ENCODE data around the gene PDF. TPM values are rescaled to one million over a fixed set of nuclear protein-coding genes. Genes with fewer than 3 reads are reported as not detected.
"Not testable (repeated sequence)": the region's sequence is repeated elsewhere in the genome, so short reads cannot be mapped to it uniquely, and the experiment has no call there.

The PDF gene
- 3.1 TPM for total RNA-seq (ENCODE audit: insufficient read depth, low replicate concordance)

DNA sequence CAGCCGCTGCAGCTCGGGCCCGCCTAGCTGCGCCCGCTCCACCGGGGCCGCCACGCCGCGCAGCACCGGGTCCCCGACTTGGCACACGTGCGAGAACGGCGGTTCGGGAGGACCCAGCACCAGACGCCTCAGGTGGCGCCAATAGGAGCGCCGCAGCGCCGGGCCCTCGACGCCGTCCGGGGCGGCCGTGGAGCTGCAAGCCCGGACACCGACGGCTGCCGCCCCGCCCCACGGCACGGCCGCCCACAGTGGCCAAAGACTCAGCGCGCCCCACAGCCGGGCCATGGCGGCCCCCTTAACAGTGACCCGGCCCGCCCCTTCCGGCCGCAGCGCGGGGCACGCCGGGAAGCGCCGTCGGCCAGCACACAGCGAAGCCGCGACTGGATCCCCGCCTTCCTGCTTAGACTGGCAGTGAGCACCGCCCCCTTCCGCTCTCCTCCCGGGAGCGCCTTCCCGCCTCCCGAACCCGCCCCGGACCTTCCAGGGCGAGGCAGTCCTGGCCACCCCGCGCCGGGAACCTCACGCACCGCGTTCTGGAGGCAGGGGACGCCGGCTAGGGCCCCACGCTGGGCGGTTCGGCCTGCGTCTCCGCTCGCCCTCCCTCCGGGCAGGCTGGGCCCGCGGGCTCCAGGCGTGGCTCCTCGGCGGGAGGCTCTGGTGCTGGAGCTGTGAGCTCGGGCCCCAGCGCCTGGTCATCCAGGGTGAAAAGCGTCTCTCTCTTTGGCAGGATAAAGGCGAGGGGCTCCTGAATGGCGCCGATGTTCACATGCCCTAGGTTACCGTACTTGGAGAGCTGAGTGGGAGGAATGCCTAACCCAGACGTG, at the start of gene PDF:
PDF (minus strand) TSS at position 303 of the 824 bp plus-strand sequence; CDS start at position 285, 18 bp downstream.
- peak; percentile 98 for DNase-seq (ENCODE audit: low spot score)

GRCh38 chr16:69378760-69379159, 48.4 kb upstream of the PDF start:
- DNase-seq (ENCODE audit: low spot score): no peak

DNA sequence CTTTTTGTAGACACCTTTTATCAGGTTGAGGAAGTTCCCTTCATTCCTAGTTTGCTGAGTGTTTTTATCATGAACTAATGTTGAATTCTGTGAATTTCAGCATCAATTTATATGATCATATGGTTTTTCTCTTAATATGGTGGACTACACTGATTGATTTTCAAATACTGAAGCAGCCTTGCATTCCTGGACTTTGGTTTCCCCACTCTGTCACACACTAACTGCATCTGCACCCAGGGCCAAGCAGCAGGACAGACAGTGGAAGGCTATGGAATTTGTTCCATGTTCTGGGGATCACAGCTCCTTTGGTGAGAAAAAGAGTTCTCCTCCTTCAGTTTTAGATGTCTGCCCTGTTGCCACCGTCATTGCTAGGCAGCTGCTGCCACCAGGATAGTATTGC, 47.6 kb upstream of the PDF start:
- no peak for DNase-seq (ENCODE audit: low spot score)

GRCh38 chr16:69376393-69377059, 46.1 kb upstream of the PDF start:
- no peak for DNase-seq (ENCODE audit: low spot score)

- DNase-seq (ENCODE audit: low spot score): no peak
Measured at GRCh38 chr16:69373019-69373418, 42.6 kb upstream of the PDF start.

DNA sequence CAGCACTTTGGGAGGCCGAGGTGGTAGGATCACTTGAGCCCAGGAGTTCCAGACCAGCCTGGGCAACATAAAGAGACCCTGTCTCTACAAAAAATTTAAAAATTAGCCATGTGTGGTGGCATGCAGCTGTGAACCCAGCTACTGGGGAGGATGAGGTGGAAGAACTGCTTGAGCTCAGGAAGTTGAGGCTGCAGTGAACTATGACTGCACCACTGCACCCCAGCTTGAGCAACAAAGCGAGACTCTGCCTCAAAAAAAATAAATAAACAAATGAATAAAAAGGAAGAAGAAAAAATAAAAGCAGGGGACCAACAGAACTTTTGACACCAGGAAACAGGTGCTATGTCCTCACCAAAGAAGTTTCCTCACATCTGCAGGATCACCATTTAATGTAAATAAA, 41.2 kb upstream of the PDF start:
- no peak for DNase-seq (ENCODE audit: low spot score)

DNA sequence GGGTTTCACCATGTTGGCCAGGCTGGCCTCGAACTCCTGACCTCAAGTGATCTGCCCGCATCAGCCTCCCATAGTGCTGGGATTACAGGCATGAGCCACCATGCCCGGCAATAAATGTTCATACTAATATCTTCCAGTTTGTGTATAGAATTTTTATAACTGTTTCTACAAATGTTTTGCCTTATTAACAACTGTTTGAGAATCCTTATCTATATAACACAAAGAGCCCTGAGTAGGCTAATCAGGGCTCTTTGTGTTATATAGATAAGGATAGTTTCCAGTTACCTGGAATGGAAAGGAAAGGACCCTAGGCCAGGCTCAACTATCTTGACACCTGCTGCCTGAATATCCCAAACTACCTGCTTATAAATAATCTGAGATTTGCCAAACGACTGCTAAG, 38.5 kb upstream of the PDF start:
- DNase-seq (ENCODE audit: low spot score): no peak

GRCh38 chr16:69367980-69368379, 37.6 kb upstream of the PDF start:
- DNase-seq (ENCODE audit: low spot score): no peak

GRCh38 chr16:69366431-69366830, 36.0 kb upstream of the PDF start:
- DNase-seq (ENCODE audit: low spot score): no peak

DNA sequence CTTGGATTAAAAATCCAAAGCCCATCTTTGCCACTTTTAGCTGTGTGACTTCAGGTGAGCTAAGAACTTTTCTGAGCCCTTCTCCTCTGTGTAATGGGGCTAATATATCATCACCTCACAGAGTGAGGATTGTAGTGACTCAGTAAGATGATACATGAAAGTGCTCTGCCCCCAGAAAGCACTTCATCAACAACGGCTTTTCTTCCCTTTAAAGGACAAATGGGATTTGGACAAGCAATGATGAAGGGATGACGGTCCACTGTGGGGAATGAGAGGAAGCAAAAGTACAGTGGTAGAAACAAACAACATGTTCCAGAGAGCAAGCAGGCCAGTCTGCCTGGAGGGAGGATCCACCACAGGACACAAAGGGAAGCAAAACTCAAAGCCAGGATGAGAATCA, 35.5 kb upstream of the PDF start:
- DNase-seq (ENCODE audit: low spot score): no peak

DNA sequence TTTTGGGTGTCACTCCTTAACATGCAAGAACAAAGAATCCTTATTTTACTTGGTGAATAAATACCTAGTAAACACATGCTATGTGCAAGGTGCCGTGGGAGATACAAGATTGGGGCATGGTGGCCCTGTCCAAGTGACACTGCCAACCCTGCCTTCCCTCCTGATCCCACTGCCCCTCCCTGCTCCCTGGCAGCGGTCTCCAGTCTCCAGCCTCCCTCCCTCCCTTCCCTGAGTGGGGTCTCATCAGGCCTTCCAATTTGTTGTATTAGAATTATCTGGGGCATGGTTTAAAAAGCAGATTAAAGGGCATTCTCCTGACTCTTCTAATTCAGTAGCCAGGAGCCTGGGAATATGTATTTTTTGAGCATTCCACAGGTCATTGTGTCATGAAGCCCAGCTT, 33.7 kb upstream of the PDF start:
- DNase-seq (ENCODE audit: low spot score): no peak

DNA sequence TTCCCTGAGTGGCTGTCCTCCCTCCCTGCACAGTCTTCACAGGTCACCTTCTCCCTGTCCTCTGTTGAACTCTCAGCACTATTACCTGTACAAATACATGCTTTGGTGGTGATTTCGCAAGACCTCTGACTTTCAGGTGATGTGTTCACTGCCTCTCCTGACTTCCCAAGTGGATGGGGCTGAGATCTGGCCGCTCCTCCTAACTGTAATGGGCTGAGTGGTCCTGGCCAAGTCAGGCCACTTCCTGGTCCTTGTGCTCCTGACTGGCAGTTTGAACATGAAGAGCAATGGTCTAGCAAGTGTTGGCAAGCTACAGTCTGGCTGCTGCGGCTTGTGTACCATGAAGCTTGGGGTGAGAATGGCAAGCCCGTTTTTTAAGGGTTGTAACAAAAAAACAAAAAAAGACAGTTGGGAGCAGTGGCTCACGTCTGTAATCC, 32.9 kb upstream of the PDF start:
- no peak for DNase-seq (ENCODE audit: low spot score)

GRCh38 chr16:69360070-69360469, 29.7 kb upstream of the PDF start:
- not testable (repeated sequence) for DNase-seq (ENCODE audit: low spot score)

- no peak for DNase-seq (ENCODE audit: low spot score)
Measured at GRCh38 chr16:69351309-69352027, 21.1 kb upstream of the PDF start, which contains the start of gene TMED6. Gene TMED6, minus strand, starts transcription at chr16:69351786. Its CDS starts 33 bp downstream, at chr16:69351753.

- no peak for DNase-seq (ENCODE audit: low spot score)
Measured at GRCh38 chr16:69350536-69351133, 20.2 kb upstream of the PDF start.

DNA sequence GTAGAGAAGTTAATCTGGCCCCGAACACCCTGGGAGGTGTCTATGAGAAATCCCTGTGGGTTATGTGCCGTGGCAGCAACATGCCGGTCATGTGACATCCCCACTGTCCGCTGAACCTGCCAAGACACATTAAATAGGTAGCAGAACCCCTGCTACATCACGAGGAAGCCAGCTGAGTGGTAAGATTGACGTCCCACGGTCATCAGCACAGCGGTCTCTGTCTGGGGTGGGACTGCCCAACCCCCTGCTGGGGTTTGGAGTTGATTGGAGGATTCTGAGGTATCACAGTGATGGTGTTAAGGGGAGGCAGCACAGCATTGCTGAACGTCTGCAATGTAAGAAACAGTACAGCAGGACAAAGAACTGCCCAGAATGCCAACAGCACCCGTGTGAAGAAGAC, 19.1 kb upstream of the PDF start:
- no peak for DNase-seq (ENCODE audit: low spot score)

- DNase-seq (ENCODE audit: low spot score): no peak
Measured at GRCh38 chr16:69348222-69348621, 17.8 kb upstream of the PDF start.

- no peak for DNase-seq (ENCODE audit: low spot score)
Measured at GRCh38 chr16:69346683-69347082, 16.3 kb upstream of the PDF start.

DNA sequence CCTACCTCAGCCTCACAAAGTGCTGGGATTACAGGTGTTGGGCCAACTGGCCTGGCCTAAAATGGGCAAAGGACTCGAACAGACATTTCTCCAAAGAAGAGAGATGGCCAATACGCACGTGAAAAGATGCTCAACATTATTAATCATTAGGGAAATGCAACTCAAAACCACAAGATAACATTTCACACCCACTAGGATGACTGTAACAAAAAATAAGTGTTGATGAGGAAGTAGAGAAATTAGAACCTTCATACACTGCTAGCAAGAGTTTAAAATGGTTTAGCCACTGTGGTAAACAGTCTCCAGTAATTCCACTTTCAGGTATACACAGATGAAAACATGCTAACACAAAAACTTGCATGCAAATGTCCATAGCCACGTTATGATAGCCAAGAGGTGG, 15.5 kb upstream of the PDF start:
- no peak for DNase-seq (ENCODE audit: low spot score)

DNA sequence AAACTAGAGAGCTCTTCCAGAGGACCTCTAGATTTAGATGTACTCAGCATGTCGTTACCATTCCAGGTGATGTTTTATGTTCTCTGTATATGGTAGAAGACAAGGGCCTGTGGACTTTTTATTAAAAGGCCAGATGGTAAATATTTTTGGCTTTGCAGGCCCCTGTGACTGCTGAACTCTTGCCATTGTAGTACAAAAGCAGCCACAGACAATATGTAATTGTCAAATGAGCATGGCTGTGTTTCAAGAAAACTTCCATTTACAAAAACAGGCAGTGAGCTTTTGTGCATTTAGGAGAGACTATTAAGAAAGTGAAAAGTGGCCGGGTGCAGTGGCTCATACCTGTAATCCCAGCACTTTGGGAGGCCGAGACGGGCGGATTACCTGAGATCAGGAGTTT, 13.8 kb upstream of the PDF start:
- DNase-seq (ENCODE audit: low spot score): no peak

DNA sequence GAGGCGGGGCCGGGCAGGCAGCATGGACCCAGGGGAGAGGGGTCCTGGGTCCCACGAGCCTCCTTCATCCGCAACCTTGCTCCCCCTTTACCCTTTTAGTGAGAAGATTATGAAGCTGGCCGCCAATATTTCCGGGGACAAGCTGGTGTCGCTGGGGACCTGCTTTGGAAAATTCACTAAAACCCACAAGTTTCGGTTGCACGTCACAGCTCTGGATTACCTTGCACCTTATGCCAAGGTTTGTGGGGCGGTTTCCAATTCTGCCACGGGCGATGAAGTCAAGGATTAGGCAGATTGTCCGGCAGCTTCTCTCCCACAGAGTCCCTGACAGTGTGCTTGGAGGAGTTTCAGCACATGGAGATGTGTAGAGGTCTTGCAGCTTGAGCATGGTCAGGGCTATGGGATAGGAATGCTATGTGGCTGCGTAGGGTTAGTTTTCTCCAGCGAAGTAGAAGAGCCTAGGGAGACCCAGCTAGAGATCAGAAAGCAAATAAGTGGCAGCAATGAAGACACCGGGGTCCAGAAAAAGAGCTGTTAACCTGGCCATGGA, 9.8 kb upstream of the PDF start:
- no peak for DNase-seq (ENCODE audit: low spot score)
